ENCODE data around the gene EPM2AIP1. TPM values are rescaled to one million over a fixed set of nuclear protein-coding genes. Genes with fewer than 3 reads are reported as not detected.

Gene EPM2AIP1
- polyA plus RNA-seq, 1 of the 3 experiments (the other 2 are of a cell fraction), result 4.7 TPM

- Histone ChIP-seq H3K36me3 (replicated peaks in 1 of 2; ENCODE audit: control insufficient read depth in 1 of 2, insufficient read depth in 2 of 2, low read length in 1 of 2) (no peaks in the 10 kb centered on the region), H3K9me3 (no peaks in the 10 kb centered on the region), H4K20me1 (ENCODE audit: insufficient read depth) (no peaks in the 10 kb centered on the region), H3K27me3 (ENCODE audit: insufficient read depth) (no peaks in the 10 kb centered on the region), H3K9ac (no peak overlapping the region), H3K4me2 (no peak overlapping the region), H3K79me2 (ENCODE audit: insufficient read depth) (no peaks in the 10 kb centered on the region), H3K27ac (ENCODE audit: low read depth in 2 of 2, low read length in 1 of 2) (no peak overlapping the region), H2AFZ (ENCODE audit: low read depth) (no peak overlapping the region), H3K4me1 (ENCODE audit: control insufficient read depth in 1 of 2, insufficient read depth in 2 of 2, low read depth in 1 of 2, low read length in 1 of 2) (peaks cover 1 to 7% of the 10 kb centered on the region in 2 experiments; a peak in 2 of 4 replicates), H3K4me3 (ENCODE audit: low read depth in 2 of 2, low read length in 1 of 2) (no peak overlapping the region), H3K9me2 (no peaks in the 10 kb centered on the region), H3F3A (replicated peaks; ENCODE audit: insufficient read depth) (no peaks in the 10 kb centered on the region)
- ChIA-PET CTCF (interaction anchor here (1.3 kb wide), 1 partner anchor 96 kb away, joined by 3 read pairs; no protein-coding TSS in a partner anchor), POLR2A (no interaction called here)
- no peak for DNase-seq
- TF ChIP-seq EP300 (IDR thresholded peaks at IDR 0.05; ENCODE audit: borderline replicate concordance in 1 of 2, low read depth in 1 of 2, low read length in 1 of 2), result no peak
- no peak for TF ChIP-seq RAD21 (IDR thresholded peaks at IDR 0.05; ENCODE audit: low read length)
- TF ChIP-seq, protein P1, sequence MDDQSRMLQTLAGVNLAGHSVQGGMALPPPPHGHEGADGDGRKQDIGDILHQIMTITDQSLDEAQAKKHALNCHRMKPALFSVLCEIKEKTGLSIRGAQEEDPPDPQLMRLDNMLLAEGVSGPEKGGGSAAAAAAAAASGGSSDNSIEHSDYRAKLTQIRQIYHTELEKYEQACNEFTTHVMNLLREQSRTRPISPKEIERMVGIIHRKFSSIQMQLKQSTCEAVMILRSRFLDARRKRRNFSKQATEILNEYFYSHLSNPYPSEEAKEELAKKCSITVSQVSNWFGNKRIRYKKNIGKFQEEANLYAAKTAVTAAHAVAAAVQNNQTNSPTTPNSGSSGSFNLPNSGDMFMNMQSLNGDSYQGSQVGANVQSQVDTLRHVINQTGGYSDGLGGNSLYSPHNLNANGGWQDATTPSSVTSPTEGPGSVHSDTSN (IDR thresholded peaks at IDR 0.05), result no peak
Observed at GRCh38 chr3:36964817-36965216, 28.1 kb downstream of the EPM2AIP1 start.

DNA sequence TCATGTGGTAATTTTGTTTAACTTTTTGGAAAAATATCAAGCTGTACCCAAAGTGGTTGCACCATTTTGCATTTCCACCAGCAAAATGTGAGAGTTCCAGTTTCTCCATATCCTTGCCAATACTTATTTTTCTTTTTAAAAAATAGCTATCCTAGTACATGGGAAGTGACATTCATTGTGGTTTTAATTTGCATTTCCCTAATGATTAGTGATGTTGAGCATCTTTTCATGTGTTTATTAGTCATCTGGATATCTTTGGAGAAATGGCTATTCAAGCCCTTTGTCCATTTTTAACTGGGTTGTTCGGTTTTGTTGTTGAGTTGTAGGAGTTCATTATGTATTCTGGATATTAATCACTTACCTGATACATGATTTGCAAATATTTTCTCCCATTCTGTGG is 28.6 kb downstream of the EPM2AIP1 start:
- Histone ChIP-seq H3K4me2 (no peak overlapping the region), H3K36me3 (replicated peaks in 1 of 2; ENCODE audit: control insufficient read depth in 1 of 2, insufficient read depth in 2 of 2, low read length in 1 of 2) (no peaks in the 10 kb centered on the region), H3K4me3 (ENCODE audit: low read depth in 2 of 2, low read length in 1 of 2) (no peak overlapping the region), H3K27ac (ENCODE audit: low read depth in 2 of 2, low read length in 1 of 2) (no peak overlapping the region), H4K20me1 (ENCODE audit: insufficient read depth) (no peaks in the 10 kb centered on the region), H3F3A (replicated peaks; ENCODE audit: insufficient read depth) (no peaks in the 10 kb centered on the region), H3K79me2 (ENCODE audit: insufficient read depth) (no peaks in the 10 kb centered on the region), H3K9ac (no peak overlapping the region), H3K9me3 (no peaks in the 10 kb centered on the region), H3K9me2 (no peaks in the 10 kb centered on the region), H2AFZ (ENCODE audit: low read depth) (no peak overlapping the region), H3K4me1 (ENCODE audit: control insufficient read depth in 1 of 2, insufficient read depth in 2 of 2, low read depth in 1 of 2, low read length in 1 of 2) (peaks cover 2 to 5% of the 10 kb centered on the region in 2 experiments; a peak in 2 of 4 replicates), H3K27me3 (ENCODE audit: insufficient read depth) (no peaks in the 10 kb centered on the region)
- WGBS (ENCODE audit: low lambda C conversion rate), result 52% methylated on average over 1 of the region's 1 CpG
- DNase-seq, result no peak
- ChIA-PET POLR2A (no interaction called here), CTCF (interaction anchor here (1.3 kb wide), 1 partner anchor 95 kb away, joined by 3 read pairs; no protein-coding TSS in a partner anchor)
- no peak for TF ChIP-seq RAD21 (IDR thresholded peaks at IDR 0.05; ENCODE audit: low read length)
- TF ChIP-seq TCF12 (IDR thresholded peaks at IDR 0.05), result no peak
- no peak for TF ChIP-seq FOXM1 (IDR thresholded peaks at IDR 0.05; ENCODE audit: low read depth)
- TF ChIP-seq RFX5 (IDR thresholded peaks at IDR 0.05; ENCODE audit: low read length), result no peak
- TF ChIP-seq MEF2A (IDR thresholded peaks at IDR 0.05; ENCODE audit: borderline replicate concordance, low read depth), result no peak
- TF ChIP-seq, protein P2, sequence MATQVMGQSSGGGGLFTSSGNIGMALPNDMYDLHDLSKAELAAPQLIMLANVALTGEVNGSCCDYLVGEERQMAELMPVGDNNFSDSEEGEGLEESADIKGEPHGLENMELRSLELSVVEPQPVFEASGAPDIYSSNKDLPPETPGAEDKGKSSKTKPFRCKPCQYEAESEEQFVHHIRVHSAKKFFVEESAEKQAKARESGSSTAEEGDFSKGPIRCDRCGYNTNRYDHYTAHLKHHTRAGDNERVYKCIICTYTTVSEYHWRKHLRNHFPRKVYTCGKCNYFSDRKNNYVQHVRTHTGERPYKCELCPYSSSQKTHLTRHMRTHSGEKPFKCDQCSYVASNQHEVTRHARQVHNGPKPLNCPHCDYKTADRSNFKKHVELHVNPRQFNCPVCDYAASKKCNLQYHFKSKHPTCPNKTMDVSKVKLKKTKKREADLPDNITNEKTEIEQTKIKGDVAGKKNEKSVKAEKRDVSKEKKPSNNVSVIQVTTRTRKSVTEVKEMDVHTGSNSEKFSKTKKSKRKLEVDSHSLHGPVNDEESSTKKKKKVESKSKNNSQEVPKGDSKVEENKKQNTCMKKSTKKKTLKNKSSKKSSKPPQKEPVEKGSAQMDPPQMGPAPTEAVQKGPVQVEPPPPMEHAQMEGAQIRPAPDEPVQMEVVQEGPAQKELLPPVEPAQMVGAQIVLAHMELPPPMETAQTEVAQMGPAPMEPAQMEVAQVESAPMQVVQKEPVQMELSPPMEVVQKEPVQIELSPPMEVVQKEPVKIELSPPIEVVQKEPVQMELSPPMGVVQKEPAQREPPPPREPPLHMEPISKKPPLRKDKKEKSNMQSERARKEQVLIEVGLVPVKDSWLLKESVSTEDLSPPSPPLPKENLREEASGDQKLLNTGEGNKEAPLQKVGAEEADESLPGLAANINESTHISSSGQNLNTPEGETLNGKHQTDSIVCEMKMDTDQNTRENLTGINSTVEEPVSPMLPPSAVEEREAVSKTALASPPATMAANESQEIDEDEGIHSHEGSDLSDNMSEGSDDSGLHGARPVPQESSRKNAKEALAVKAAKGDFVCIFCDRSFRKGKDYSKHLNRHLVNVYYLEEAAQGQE (IDR thresholded peaks at IDR 0.05; ENCODE audit: low read depth, low read length), result no peak
- no peak for TF ChIP-seq SIN3A (IDR thresholded peaks at IDR 0.05; ENCODE audit: borderline replicate concordance, low read depth, low read length)
- TF ChIP-seq, protein P1 (IDR thresholded peaks at IDR 0.05), result no peak
- TF ChIP-seq FOSL2 (IDR thresholded peaks at IDR 0.05; ENCODE audit: borderline replicate concordance, low read depth), result no peak
- TF ChIP-seq MXI1 (IDR thresholded peaks at IDR 0.05; ENCODE audit: low read depth, low read length), result no peak
- TF ChIP-seq MAX (IDR thresholded peaks at IDR 0.05; ENCODE audit: low read depth), result no peak
- TF ChIP-seq TEAD4 (IDR thresholded peaks at IDR 0.05; ENCODE audit: borderline replicate concordance, insufficient read depth), result no peak
- TF ChIP-seq RXRA (IDR thresholded peaks at IDR 0.05; ENCODE audit: borderline replicate concordance, low read depth), result no peak
- no peak for TF ChIP-seq GATA2 (CRISPR knock-in tag; IDR thresholded peaks at IDR 0.05)
- TF ChIP-seq, protein P3, sequence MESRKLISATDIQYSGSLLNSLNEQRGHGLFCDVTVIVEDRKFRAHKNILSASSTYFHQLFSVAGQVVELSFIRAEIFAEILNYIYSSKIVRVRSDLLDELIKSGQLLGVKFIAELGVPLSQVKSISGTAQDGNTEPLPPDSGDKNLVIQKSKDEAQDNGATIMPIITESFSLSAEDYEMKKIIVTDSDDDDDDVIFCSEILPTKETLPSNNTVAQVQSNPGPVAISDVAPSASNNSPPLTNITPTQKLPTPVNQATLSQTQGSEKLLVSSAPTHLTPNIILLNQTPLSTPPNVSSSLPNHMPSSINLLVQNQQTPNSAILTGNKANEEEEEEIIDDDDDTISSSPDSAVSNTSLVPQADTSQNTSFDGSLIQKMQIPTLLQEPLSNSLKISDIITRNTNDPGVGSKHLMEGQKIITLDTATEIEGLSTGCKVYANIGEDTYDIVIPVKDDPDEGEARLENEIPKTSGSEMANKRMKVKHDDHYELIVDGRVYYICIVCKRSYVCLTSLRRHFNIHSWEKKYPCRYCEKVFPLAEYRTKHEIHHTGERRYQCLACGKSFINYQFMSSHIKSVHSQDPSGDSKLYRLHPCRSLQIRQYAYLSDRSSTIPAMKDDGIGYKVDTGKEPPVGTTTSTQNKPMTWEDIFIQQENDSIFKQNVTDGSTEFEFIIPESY (IDR thresholded peaks at IDR 0.05; ENCODE audit: borderline replicate concordance, low read depth), result no peak
- TF ChIP-seq SMC3 (IDR thresholded peaks at IDR 0.05; ENCODE audit: low read depth, low read length), result no peak
- no peak for TF ChIP-seq CHD2 (IDR thresholded peaks at IDR 0.05; ENCODE audit: low read length, partially characterized antibody)
- no peak for TF ChIP-seq POLR2AphosphoS5 (IDR thresholded peaks at IDR 0.05; ENCODE audit: low read depth, low read length)

All from SK-N-SH (cell line).